Loucy (cell line): ENCODE data around the gene RILPL2.

Experiments
- H2AFZ ChIP-seq: fragments of 200-600 bp; sonication (generic); 2 replicates; pipeline ENCODE4 v1.6.0; 2016; ENCODE audit warnings: antibody characterized with exemption, mild to moderate bottlenecking, low read length, moderate library complexity
- H3F3A ChIP-seq: fragments of 200-600 bp; 2 replicates; pipeline ENCODE4 v1.6.0; 2016; ENCODE audit warnings: antibody characterized with exemption, low read depth, mild to moderate bottlenecking
- H3K27me3 ChIP-seq: fragments of 200-600 bp; sonication (generic); 2 replicates; pipeline ENCODE4 v1.6.1; 2014; ENCODE audit warnings: low read length, mild to moderate bottlenecking; ENCODE audit not compliant: insufficient read depth, poor library complexity, severe bottlenecking
- H3K36me3 ChIP-seq: fragments of 200-600 bp; sonication (generic); 2 replicates; pipeline ENCODE4 v1.6.1; 2016; ENCODE audit warnings: low read length; ENCODE audit not compliant: insufficient read depth
- H3K4me1 ChIP-seq: fragments of 200-600 bp; sonication (generic); 2 replicates; pipeline ENCODE4 v1.5.1; 2014; ENCODE audit warnings: low read length, mild to moderate bottlenecking; ENCODE audit not compliant: insufficient read depth, poor library complexity, severe bottlenecking
- H3K4me2 ChIP-seq: fragments of 200-600 bp; sonication (generic); 2 replicates; pipeline ENCODE4 v1.6.0; 2014; ENCODE audit warnings: antibody characterized with exemption, low read length, low read depth, mild to moderate bottlenecking; ENCODE audit not compliant: poor library complexity, severe bottlenecking
- H3K4me3 ChIP-seq: fragments of 200-600 bp; sonication (generic); 2 replicates; pipeline ENCODE4 v1.5.1; 2014; ENCODE audit warnings: low read length, mild to moderate bottlenecking, mixed read lengths; ENCODE audit not compliant: poor library complexity, severe bottlenecking
- H3K79me2 ChIP-seq: fragments of 200-600 bp; sonication (generic); 2 replicates; pipeline ENCODE4 v1.6.1; 2014; ENCODE audit warnings: low read length; ENCODE audit not compliant: insufficient read depth
- H3K9ac ChIP-seq: fragments of 200-600 bp; sonication (generic); 2 replicates; pipeline ENCODE4 v1.6.0; 2014; ENCODE audit warnings: mild to moderate bottlenecking, low read depth, low read length, moderate library complexity; ENCODE audit not compliant: poor library complexity, severe bottlenecking
- H3K9me2 ChIP-seq: fragments of 200-600 bp; sonication (generic); replicated peaks from 2 replicates; pipeline ENCODE4 v1.6.1; 2016; ENCODE audit warnings: low read depth, low read length, mixed read lengths
- H3K9me3 ChIP-seq: fragments of 200-600 bp; sonication (generic); 2 replicates; pipeline ENCODE4 v1.6.1; 2014; ENCODE audit warnings: mild to moderate bottlenecking, antibody characterized with exemption, low read length, low read depth; ENCODE audit not compliant: insufficient read depth
- H4K20me1 ChIP-seq: fragments of 200-600 bp; sonication (generic); 2 replicates; pipeline ENCODE4 v1.6.0; 2014; ENCODE audit warnings: antibody characterized with exemption, low read length, mild to moderate bottlenecking; ENCODE audit not compliant: insufficient read depth, poor library complexity, severe bottlenecking
- CTCF ChIP-seq: fragments of 200-600 bp; sonication (generic); conservative IDR thresholded peaks from 2 replicates; pipeline ENCODE4 v1.5.1; 2014; ENCODE audit warnings: mild to moderate bottlenecking, antibody characterized with exemption, low read length
- EZH2phosphoT487 ChIP-seq: fragments of 200-600 bp; IDR thresholded peaks from 2 replicates; pipeline ENCODE4 v1.6.1; 2018; ENCODE audit warnings: antibody characterized with exemption, mild to moderate bottlenecking, moderate library complexity, borderline replicate concordance

The RILPL2 gene

DNA sequence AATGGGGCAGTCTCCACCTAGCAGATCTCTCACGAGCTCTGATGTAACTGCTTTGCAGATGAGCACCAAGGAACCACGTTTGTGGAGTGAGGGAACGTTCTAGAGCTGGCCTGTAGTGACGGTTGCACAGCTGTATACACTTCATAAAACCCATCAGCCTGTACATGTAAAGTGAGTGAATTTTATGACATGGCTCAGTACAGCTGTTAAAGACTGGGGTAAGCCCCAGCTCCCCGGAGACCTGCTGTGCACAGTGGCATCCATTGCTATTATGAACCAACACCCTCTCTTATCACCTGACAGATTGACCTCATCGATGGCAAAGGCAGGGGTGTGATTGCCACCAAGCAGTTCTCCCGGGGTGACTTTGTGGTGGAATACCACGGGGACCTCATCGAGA, 31.9 kb downstream of the RILPL2 start:
- no peak for TF ChIP-seq EZH2phosphoT487
- no peak for TF ChIP-seq CTCF
- H3F3A ChIP-seq: no peaks in the 10 kb centered on the region
- no peaks in the 10 kb centered on the region for H3K9me3 ChIP-seq
- no peaks in the 10 kb centered on the region for H3K27me3 ChIP-seq
- no peaks in the 10 kb centered on the region for H4K20me1 ChIP-seq
- no peak overlapping the region for H3K9ac ChIP-seq
- H3K4me1 ChIP-seq: no peaks in the 10 kb centered on the region
- H3K36me3 ChIP-seq: peaks cover 60% of the 10 kb centered on the region
- H3K4me3 ChIP-seq: no peak overlapping the region
- peaks cover 16% of the 10 kb centered on the region; the same call in 1 of the 2 replicates for H3K79me2 ChIP-seq
- H2AFZ ChIP-seq: no peak overlapping the region
- no peaks in the 10 kb centered on the region for H3K9me2 ChIP-seq
- H3K4me2 ChIP-seq: no peak overlapping the region

- Histone ChIP-seq H3K36me3 (peaks cover 67% of the 10 kb centered on the region), H3K4me2 (no peak overlapping the region), H4K20me1 (peaks cover 8% of the 10 kb centered on the region)
Observed at GRCh38 chr12:123401753-123402683, 34.5 kb downstream of the RILPL2 start.

GRCh38 chr12:123399255-123399617, 37.2 kb downstream of the RILPL2 start:
- H3K27me3 ChIP-seq: no peaks in the 10 kb centered on the region
- no peak overlapping the region for H3K9ac ChIP-seq
- H3K9me3 ChIP-seq: no peaks in the 10 kb centered on the region
- TF ChIP-seq CTCF: no peak
- TF ChIP-seq EZH2phosphoT487: no peak
- H4K20me1 ChIP-seq: peaks cover 8% of the 10 kb centered on the region
- no peaks in the 10 kb centered on the region for H3F3A ChIP-seq
- H3K4me1 ChIP-seq: no peaks in the 10 kb centered on the region
- H3K79me2 ChIP-seq: peaks cover 57% of the 10 kb centered on the region; the same call in 1 of the 2 replicates
- no peak overlapping the region for H3K4me3 ChIP-seq
- H3K4me2 ChIP-seq: no peak overlapping the region
- no peaks in the 10 kb centered on the region for H3K9me2 ChIP-seq
- no peak overlapping the region for H2AFZ ChIP-seq
- peaks cover 69% of the 10 kb centered on the region for H3K36me3 ChIP-seq

More at GRCh38 chr12:123401753-123402683, 34.5 kb downstream of the RILPL2 start:
- Histone ChIP-seq H3K9me2 (no peaks in the 10 kb centered on the region), H3K27me3 (no peaks in the 10 kb centered on the region), H3F3A (no peaks in the 10 kb centered on the region), H3K4me3 (no peak overlapping the region), H2AFZ (no peak overlapping the region), H3K4me1 (no peaks in the 10 kb centered on the region), H3K9me3 (no peaks in the 10 kb centered on the region), H3K79me2 (peaks cover 39% of the 10 kb centered on the region; the same call in 1 of the 2 replicates), H3K9ac (no peak overlapping the region)
- TF ChIP-seq EZH2phosphoT487 (no peak), CTCF (no peak)
